C4-2B (cell line): ENCODE data around the gene EWSR1.

ENCODE experiments used
- H3K27ac ChIP-seq: fragments of 450-650 bp; 2 replicates; pipeline ENCODE4 v1.5.1; 2017
- ZFX ChIP-seq: fragments of 450-650 bp; IDR thresholded peaks from 2 replicates; pipeline ENCODE4 v1.6.1; 2017
- TF ChIP-seq, protein P1 (sequence below): fragments of 450-650 bp; conservative IDR thresholded peaks from 2 replicates; pipeline ENCODE4 v1.5.1; 2017; ENCODE audit warnings: mild to moderate bottlenecking

EWSR1 gene

DNA sequence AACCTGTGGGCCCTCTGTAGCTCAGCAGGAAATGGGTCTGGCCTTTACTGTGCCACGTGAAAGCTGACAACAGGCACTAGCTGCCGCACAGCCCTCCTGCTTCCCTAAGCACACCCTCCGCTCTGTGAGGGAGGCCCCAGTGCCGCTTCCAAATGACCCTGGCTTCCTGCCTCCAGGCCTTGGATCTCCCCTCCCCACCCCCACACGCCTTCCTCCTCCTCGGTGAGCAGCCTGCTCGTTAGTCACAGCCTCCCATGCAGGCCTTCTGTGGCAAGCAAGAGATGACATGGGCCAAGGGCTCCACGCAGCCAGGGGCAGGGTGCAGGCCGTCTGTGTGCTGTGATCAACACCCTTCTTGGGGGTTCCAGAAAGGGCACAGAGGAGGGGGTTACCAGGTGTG is 62.7 kb downstream of the EWSR1 start:
- no peak overlapping the region for H3K27ac ChIP-seq

DNA sequence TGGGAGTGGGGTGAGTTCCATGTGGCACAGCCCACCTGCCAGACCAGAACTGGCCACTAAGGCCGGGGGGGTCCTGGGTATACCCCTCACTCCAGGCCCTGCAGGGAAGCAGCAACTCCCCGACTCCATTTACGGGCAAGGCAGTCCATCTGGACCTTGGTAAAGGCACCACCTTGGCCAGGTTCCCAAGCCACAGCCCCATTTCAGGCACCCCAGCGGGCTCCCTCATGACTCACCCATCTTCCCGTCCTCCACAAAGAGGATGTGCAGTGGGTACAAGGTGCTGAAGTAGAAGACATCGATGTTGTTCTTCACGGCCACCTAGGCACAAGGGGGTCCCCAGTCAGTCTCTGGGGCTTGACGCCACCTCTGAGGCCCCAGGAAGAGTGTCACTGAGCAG is 63.1 kb downstream of the EWSR1 start:
- TF ChIP-seq, protein P1, sequence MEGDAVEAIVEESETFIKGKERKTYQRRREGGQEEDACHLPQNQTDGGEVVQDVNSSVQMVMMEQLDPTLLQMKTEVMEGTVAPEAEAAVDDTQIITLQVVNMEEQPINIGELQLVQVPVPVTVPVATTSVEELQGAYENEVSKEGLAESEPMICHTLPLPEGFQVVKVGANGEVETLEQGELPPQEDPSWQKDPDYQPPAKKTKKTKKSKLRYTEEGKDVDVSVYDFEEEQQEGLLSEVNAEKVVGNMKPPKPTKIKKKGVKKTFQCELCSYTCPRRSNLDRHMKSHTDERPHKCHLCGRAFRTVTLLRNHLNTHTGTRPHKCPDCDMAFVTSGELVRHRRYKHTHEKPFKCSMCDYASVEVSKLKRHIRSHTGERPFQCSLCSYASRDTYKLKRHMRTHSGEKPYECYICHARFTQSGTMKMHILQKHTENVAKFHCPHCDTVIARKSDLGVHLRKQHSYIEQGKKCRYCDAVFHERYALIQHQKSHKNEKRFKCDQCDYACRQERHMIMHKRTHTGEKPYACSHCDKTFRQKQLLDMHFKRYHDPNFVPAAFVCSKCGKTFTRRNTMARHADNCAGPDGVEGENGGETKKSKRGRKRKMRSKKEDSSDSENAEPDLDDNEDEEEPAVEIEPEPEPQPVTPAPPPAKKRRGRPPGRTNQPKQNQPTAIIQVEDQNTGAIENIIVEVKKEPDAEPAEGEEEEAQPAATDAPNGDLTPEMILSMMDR: no peak
- no peak for TF ChIP-seq ZFX
- H3K27ac ChIP-seq: no peak overlapping the region

More for the DNA sequence above, 62.7 kb downstream of the EWSR1 start:
- no peak for TF ChIP-seq ZFX
- TF ChIP-seq, protein P1: no peak

DNA sequence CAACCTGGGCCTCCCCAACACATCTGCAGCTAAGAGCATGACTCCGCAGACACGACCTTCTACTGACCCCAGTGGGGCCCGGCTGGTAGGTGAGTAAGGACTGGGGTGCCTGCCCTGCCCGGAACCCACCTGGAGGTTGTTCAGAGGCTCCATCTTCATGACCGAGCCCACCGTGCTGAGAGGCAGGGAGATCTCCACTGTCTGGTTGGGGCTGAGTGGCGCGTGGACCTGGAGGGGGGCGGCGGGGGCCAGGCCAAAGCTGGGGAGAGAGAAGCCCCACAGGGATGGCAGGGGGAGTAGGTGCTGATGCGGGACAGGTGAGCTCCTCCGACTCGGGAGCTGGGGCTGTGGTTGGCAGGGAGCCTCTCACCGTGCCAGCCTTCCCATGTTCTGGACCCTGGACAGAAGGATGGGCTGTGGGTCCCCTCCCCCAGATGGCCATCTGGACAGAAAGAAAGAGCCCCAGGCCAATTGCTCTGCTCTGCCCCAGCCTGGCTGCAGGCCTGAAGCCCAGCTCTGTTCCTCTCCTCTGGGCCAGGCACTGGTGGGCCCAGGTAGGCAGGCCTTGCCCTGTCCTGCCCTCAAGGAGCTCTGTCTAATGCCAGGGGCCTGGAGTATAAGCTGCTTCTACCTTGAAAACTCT is 63.7 kb downstream of the EWSR1 start:
- no peak overlapping the region for H3K27ac ChIP-seq
- no peak for TF ChIP-seq ZFX
- TF ChIP-seq, protein P1: no peak

DNA sequence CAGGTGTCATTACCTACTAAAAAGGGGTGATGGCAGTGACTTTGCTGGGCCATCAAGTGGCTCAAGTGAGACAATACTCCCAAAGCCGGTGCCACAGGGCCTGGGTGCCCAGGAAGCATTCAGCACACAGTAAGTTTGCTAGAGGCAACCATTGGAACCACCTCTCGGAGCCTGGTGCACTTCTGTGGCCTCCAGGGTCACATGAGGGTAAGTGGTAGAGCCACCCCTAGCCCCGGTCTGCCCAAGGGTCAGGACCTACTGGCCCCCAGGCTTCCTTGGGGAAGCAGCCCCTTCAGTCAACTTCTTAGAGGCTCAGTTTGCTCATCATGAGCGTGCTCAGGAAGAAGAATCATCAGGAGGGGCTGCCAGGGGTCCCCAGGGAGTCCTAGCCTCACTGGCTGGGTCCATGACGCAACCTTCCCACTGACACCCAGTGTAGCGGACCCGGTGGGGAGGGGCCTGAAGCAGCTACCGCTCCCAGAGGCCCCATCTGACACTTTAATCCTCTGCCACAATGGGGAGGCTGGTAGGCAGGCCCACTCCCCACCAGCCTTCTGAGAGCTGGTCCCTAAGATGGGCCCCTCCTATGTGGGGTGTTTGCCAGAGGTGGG is 64.9 kb downstream of the EWSR1 start:
- H3K27ac ChIP-seq: no peak overlapping the region
- no peak for TF ChIP-seq ZFX
- TF ChIP-seq, protein P1: no peak

DNA sequence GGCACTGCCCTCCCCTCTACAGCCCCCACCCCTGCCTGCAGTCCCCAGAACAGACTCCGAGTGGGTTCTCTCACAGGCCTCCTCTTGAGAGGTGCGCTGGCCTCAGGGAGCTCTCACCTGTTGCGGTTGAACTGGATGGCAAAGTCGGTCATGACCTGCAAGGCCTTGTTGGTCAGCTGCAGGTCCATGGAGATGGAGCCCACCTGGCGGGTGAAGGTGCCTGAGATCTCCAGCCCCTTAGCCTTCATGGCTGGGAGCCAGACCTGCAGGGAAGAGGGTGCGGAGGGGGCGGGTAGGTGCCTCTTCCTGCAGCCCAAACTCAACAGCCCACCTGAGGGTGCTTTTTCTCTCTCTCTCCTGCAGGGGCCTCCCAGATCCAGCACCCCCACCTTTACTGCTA is 66.1 kb downstream of the EWSR1 start:
- no peak for TF ChIP-seq ZFX
- TF ChIP-seq, protein P1: no peak
- peak overlapping the region; percentile 88 for H3K27ac ChIP-seq

DNA sequence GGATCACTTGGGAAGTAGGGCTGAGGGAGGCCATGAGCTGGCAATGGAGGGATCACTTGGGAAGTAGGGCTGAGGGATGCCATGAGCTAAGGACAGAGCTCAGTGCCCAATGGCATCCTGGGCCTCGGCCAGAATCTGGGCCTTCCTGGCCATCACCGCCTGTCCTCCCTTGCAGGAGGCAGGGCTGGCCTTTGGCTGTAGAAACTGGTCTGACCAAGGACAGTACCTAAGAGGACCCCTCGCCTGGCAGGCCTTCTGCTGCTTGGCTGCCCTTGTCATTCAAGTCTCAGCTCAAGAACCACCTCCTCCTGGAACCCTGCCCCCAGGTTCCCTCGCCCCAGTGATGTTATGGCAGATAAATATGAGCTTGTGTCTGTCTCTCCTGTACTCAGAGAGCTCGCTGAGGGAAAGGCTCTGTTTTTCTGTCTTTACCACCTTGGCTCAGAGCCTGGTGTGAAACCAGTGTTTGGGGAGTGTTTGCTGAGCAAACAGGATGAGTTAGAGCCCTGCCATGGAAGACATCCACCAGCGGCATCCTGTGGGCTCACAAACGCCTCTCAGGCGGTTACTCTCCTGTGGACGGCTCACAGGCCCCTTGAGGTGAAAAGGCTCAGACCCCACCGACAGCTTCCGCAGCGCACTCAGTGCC is 66.8 kb downstream of the EWSR1 start:
- peak overlapping the region; percentile 88 for H3K27ac ChIP-seq
- TF ChIP-seq, protein P1: no peak
- TF ChIP-seq ZFX: no peak

DNA sequence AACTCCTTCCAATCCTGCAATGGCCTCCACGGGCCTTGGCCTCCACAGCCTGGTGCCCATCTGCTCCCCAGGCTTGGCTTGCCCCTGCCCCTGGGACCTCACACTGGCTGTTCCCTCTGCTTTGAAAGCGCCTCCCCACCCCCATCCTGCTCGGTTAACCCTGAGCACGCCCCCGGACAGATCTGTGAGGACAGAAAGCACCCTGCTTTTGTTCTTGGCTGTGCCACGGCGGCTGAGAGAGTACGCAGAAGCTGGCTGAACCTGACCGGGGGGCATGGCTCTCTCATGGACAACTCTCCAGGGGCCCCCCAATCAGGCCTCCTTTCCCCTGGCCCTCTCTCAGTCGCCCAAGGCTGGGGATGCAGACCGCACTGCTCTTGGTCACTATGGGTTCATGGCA is 67.6 kb downstream of the EWSR1 start:
- no peak for TF ChIP-seq ZFX
- TF ChIP-seq, protein P1: no peak
- H3K27ac ChIP-seq: peak overlapping the region; percentile 88
